GM19468 (cell line): ENCODE data around the gene APOL6.
"Not testable (repeated sequence)": the region's sequence is repeated elsewhere in the genome, so short reads cannot be mapped to it uniquely, and the experiment has no call there.

Experiments used
- ATAC-seq: cut with Tn5 transposase; IDR thresholded peaks from one replicate; pipeline ENCODE4 v1.9.1; 2021; ENCODE audit warnings: mild to moderate bottlenecking, moderate library complexity, moderate number of reproducible peaks; ENCODE audit not compliant: unreplicated experiment; ENCODE audit errors: extremely low read depth

APOL6 gene

DNA sequence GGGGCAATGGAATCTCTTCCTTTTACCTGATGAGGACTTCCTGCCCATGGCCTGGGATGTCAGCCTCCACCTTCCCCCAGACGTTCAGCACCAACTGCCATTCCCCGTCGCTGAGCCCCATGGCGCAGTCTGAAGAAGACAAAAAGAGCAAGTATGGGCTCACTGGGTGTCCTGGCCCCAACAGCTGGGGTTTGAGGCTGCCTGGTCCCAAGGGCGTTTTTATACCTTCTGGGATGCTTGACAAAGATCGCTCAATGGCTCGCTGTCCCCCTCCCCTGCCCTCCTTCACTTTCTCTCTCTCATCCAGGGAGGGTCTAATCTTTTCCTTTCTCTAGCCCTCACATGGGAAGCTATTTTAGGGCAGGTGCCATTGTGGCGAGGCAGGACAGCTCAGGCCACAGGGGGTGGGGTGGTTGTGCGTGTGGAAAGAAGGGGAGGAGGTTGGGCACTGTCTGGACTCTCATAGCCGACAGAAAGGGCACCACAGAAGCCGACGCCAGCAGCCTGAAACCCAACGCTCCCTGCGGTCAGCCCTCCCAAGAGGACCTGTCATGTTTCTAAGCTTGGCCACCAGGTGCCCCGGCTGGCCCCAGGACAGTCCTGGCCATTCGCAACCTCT, 31.0 kb upstream of the APOL6 start, which contains the start of gene MB:
TSS of gene MB (minus strand) at position 193 of the 619 bp plus-strand sequence. CDS start at position 121, 72 bp downstream.
- no peak for ATAC-seq

DNA sequence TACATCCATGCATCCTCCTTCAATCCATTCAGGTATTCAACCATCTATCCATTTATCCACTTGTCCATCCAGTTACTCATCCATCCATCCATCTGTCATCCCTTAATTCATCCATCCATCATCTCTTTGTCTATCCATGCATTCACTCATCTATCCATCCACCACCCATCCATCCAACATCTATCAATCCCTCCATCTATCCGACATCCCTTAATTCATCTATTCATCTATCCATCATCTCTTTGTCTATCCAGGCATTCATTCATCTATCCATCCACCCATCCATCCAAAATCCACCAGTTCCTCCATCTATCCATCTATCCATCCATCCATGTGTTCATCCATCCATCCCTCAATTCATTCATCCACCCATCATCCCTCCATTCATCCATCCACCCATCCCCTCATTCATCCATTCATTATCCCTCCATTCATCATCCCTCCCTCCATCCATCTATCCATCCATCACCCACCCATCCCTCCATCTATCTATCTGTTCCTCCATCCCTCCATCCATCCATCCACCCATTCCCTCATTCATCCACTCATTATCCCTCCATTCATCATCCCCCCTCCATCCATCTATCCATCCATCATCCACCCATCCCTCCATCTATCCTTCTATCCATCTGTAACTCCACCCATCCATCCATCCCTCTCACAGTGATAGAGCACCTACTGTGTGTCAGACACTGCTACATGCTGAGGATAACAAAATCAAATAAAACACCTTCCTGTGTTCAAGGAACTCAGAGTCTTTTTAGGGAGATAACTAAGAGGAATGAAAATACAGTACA, 29.6 kb upstream of the APOL6 start:
- ATAC-seq, result no peak

DNA sequence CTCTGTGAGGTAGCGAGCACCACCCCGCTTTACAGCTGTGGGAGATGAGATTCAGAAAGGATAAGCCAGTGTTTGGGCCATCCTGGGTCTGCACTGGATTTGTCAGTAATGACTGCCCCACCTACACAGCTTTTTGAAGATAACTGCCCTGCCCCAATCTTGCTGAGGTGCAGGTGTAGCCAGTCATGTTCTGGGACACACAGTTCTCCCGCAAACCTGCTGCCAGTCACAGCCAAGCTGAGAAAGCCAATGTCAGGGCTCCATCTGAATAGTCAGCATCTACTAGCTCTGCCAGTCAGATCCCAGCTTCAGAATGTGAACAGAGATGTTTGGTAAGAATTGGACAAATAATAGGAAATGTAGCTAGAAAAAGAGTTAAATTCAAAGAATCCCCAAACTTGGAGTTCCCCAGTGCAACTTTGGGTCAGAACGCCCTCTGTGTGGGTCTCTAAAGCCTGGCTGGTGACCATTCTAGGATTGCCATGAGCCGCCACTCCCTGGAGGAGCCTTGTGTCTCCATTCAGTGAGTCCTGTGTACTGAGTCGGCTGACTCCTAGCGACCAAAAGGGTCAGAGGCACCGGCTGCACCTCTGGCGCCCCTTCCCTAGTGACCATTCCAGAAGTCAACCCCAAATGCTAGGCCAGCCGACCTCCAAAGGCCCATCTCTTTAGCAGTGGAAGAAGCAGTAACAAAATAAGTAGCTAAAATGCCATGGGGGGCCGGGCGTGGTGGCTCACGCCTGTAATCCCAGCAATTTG, 28.7 kb upstream of the APOL6 start:
- no peak for ATAC-seq

DNA sequence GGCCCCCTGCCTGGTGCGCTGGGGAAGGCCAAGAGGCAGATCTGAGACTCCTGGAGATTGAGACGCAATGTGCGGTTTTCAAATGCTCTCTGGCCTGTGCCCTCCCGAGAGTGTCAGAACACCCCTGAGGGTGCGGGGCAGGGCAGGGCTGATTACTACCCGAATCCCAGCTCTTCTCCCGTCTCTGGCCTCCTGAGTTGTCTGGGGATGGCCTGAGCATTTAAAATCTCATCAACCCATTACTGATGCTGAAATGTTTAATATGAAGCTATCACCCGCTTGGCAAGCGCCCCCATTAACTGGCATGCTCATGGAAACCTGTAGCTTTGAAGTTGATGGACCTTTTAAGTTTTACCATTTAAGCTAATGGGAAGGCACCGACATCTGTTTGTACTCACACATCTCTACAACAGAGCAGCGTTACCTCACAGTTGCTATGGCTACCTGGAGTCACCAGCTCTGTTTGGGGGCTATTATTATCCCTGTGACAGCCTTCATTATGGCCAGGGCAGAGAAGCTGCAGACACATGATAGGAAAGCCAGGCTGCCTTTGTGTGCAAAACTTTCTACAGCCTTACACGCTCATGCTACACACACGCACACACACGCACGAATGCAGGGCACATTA, 27.5 kb upstream of the APOL6 start:
- ATAC-seq, result no peak

GRCh38 chr22:35621451-35621850, 26.8 kb upstream of the APOL6 start:
- ATAC-seq, result no peak

- no peak for ATAC-seq
Measured at GRCh38 chr22:35622191-35622913, 25.9 kb upstream of the APOL6 start.

- not testable (repeated sequence) for ATAC-seq
Measured at GRCh38 chr22:35623885-35624284, 24.4 kb upstream of the APOL6 start.

DNA sequence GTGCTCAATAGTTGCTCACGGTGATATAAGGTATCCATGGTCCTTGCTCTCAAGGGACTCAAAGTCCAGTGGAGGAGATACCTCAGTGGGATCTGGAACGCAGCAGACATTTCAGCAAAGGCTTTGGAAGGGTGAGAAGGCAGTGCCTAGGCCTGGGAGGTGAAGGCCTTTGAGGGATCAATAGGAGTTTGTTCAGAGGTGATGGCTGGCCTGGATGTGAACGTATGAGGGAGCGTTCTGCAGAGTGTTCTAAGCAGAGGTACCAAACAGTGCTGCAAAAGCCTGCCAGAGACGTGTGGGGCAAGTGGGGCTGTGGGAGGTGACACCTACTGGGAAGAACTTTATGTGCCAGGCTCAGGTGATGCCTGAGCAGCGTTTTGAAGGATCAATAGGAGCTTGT, 23.7 kb upstream of the APOL6 start:
- no peak for ATAC-seq

GRCh38 chr22:35625763-35626432, 22.3 kb upstream of the APOL6 start:
- no peak for ATAC-seq

- no peak for ATAC-seq
Measured at GRCh38 chr22:35627267-35628041, 20.8 kb upstream of the APOL6 start.

DNA sequence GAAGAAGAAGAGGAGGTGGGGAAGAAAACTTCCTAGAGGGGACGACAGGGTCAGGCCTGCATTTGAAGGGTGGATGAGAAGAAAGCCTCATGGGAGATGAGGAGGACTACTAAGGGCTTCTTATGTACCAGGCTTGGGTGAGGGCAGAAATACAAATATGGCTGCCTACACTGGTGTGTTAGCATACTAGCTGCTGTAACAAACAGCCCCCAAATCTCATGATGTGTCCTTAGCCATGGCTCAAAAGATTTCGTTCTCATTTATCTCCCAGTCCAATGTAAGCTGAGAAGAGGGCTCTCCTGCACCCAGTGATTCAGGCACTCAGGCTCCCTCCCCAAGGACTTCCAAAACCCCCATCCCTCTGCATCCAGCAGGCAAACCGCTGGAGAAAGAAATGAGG, 19.5 kb upstream of the APOL6 start:
- ATAC-seq, result no peak

- no peak for ATAC-seq
Measured at GRCh38 chr22:35629406-35630216, 18.6 kb upstream of the APOL6 start.

DNA sequence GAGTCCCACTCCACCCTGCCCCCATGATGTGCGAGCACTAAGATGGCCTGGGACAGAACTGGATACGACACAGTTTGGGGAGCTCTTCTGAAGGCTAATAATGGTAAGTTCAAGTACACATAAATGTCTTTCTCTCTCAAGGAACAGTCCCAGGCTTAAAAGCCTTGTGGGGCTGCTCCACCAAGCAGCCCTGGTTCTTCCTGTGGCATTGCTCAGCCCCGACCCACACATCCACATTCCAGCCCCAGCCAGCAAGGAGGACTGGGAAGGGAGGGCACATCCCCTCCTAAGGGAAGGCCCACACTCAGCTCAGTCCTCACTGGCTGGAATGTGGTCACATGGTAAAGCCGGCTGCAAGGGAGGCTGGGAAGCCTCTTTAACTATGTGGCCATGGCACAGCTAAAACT, 17.9 kb upstream of the APOL6 start:
- ATAC-seq, result no peak

- no peak for ATAC-seq
Measured at GRCh38 chr22:35630891-35631290, 17.4 kb upstream of the APOL6 start.

DNA sequence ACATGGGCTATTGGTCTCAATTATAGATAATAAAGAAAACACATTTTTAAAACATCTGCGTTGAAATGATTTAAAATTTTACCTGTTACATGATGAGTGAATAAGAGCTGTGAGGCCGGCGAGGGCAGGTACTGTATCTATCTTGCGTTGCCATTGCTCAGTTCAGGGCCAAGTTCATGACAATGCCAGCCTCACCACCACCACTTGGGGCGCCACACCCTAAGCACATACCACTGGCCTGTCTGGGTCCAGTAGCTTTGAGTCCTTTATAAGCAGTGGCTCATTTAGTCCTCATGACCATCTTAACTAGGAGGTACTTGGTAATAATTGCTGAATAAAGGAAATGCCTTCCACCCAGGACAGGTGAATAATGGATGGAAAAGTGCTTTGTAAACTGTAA, 16.6 kb upstream of the APOL6 start:
- no peak for ATAC-seq

- ATAC-seq, result no peak
Measured at GRCh38 chr22:35632935-35633334, 15.3 kb upstream of the APOL6 start.

GRCh38 chr22:35633520-35633919, 14.7 kb upstream of the APOL6 start:
- no peak for ATAC-seq

DNA sequence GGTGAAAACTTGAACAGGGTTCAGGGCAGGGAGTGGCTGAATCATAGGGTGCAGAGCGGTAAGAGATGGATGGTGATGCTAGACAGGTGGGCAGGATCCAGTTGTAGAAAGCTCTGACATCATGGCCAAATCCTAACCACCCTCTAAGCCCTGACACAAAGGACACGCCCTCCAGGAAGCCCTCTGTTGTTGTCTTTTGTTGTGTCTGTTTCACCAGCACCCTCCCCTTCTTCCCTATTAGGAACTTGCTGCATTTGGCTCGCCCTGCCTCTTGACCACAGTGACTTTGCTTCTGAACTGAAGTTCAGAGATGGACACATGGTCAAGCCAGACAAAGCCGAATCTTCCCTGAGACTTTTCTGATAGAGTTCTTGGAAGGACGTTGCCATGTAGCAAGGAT, 14.2 kb upstream of the APOL6 start:
- ATAC-seq, result no peak
